Mammary epithelial cell (primary cell): ENCODE data around the gene SCNM1.

Source experiments
- EZH2 ChIP-seq: IDR thresholded peaks from 2 replicates; pipeline ENCODE4 v1.6.1; 2012; ENCODE audit warnings: low read length, inconsistent platforms, borderline replicate concordance
- TF ChIP-seq, protein P1 (sequence below), 2 donors: IDR thresholded peaks in 1 of 2; conservative IDR thresholded peaks in 1 of 2; 2 replicates each; pipeline ENCODE4 v1.5.1; 2011 to 2012; ENCODE audit warnings: inconsistent platforms in 2 of 2, low read length in 2 of 2, mild to moderate bottlenecking in 2 of 2, control low read depth in 1 of 2, low read depth in 1 of 2; ENCODE audit not compliant: insufficient read depth in 1 of 2; ENCODE audit errors: extremely low read depth in 1 of 2

DNA sequence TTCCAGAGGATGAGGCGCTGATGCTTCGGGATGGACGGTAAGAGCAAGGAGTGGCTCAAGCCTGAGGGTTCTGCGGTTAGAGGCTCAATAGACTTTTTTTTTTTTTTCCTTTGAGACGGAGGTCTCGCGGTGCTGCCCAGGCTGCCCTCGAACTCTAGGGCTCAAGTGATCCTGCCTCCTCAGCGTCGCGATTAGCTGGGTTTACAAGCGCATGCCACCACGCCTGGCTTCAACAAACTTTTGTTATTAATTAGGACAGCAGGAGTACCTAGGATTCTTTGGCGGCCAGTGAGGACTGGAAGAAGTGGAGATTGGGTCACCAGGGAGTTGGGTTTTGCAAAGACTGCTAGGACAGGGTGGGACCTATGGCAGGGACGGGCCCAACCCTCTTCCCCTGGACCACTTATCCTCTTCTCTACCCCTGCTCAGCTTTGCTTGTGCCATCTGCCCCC, 587 bp downstream of the SCNM1 start:
- TF ChIP-seq EZH2 = no peak
- TF ChIP-seq, protein P1, sequence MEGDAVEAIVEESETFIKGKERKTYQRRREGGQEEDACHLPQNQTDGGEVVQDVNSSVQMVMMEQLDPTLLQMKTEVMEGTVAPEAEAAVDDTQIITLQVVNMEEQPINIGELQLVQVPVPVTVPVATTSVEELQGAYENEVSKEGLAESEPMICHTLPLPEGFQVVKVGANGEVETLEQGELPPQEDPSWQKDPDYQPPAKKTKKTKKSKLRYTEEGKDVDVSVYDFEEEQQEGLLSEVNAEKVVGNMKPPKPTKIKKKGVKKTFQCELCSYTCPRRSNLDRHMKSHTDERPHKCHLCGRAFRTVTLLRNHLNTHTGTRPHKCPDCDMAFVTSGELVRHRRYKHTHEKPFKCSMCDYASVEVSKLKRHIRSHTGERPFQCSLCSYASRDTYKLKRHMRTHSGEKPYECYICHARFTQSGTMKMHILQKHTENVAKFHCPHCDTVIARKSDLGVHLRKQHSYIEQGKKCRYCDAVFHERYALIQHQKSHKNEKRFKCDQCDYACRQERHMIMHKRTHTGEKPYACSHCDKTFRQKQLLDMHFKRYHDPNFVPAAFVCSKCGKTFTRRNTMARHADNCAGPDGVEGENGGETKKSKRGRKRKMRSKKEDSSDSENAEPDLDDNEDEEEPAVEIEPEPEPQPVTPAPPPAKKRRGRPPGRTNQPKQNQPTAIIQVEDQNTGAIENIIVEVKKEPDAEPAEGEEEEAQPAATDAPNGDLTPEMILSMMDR (conservative IDR thresholded peaks at IDR 0.05 in 1 of 2, IDR thresholded peaks at IDR 0.05 in 1 of 2; ENCODE audit: extremely low read depth in 1 of 2, insufficient read depth in 1 of 2, low read depth in 1 of 2, low read length in 2 of 2) = no peak
